DMS79 (cell line): ENCODE results near the gene PMEPA1.
A peak's percentile ranks its signal among the peaks of the same experiment; 100 is the strongest.

Experiments used
- DNase-seq: peaks from one replicate; lab custom pipeline; 2025; lab: John Stamatoyannopoulos, UW

Gene PMEPA1

GRCh38 chr20:57661746-57662455, 47.9 kb downstream of the PMEPA1 start:
- DNase-seq, result no peak

- DNase-seq, result no peak
Measured at GRCh38 chr20:57660922-57661745, 48.7 kb downstream of the PMEPA1 start.

- DNase-seq, result no peak
Measured at GRCh38 chr20:57660181-57660921, 49.5 kb downstream of the PMEPA1 start.

- no peak for DNase-seq
Measured at GRCh38 chr20:57659517-57660180, 50.2 kb downstream of the PMEPA1 start.

- no peak for DNase-seq
Measured at GRCh38 chr20:57658833-57659516, 50.8 kb downstream of the PMEPA1 start.

- DNase-seq, result no peak
Measured at GRCh38 chr20:57658447-57658832, 51.4 kb downstream of the PMEPA1 start.

GRCh38 chr20:57657535-57658446, 52.0 kb downstream of the PMEPA1 start:
- no peak for DNase-seq

- no peak for DNase-seq
Measured at GRCh38 chr20:57656821-57657534, 52.8 kb downstream of the PMEPA1 start.

- no peak for DNase-seq
Measured at GRCh38 chr20:57656252-57656820, 53.5 kb downstream of the PMEPA1 start.

- DNase-seq, result no peak
Measured at GRCh38 chr20:57655809-57656155, 54.0 kb downstream of the PMEPA1 start.

GRCh38 chr20:57654998-57655808, 54.6 kb downstream of the PMEPA1 start:
- no peak for DNase-seq

- DNase-seq, result peak; percentile 21
Measured at GRCh38 chr20:57654363-57654997, 55.3 kb downstream of the PMEPA1 start.

- DNase-seq, result no peak
Measured at GRCh38 chr20:57653910-57654309, 55.9 kb downstream of the PMEPA1 start.

- no peak for DNase-seq
Measured at GRCh38 chr20:57653546-57653900, 56.3 kb downstream of the PMEPA1 start.

- DNase-seq, result no peak
Measured at GRCh38 chr20:57652606-57653545, 56.9 kb downstream of the PMEPA1 start.

- no peak for DNase-seq
Measured at GRCh38 chr20:57651881-57652605, 57.8 kb downstream of the PMEPA1 start.
